MM.1S (cell line): ENCODE measurements around the gene TMEM132E.

Experiments
- DNase-seq: peaks from one replicate; pipeline ENCODE4 v3.0.0-alpha.2; 2015
- H2AFZ ChIP-seq: fragments of 300-600 bp; sonication (generic); 2 replicates; pipeline ENCODE4 v1.6.0; 2016; ENCODE audit warnings: antibody characterized with exemption, low read length
- H3F3A ChIP-seq: fragments of 300-600 bp; sonication (generic); 2 replicates; pipeline ENCODE4 v1.6.1; 2016; ENCODE audit warnings: mild to moderate bottlenecking, antibody characterized with exemption, low read length, moderate library complexity, mixed read lengths; ENCODE audit not compliant: insufficient read depth
- H3K27ac ChIP-seq: fragments of 300-600 bp; sonication (generic); 2 replicates; pipeline ENCODE4 v1.5.1; 2016; ENCODE audit warnings: mild to moderate bottlenecking, low read length
- H3K27me3 ChIP-seq: fragments of 300-600 bp; sonication (generic); replicated peaks from 2 replicates; pipeline ENCODE4 v1.6.0; 2016; ENCODE audit warnings: low read length; ENCODE audit not compliant: insufficient read depth
- H3K36me3 ChIP-seq: fragments of 300-600 bp; sonication (generic); replicated peaks from 2 replicates; pipeline ENCODE4 v1.6.1; 2016; ENCODE audit warnings: mild to moderate bottlenecking, low read length, mixed read lengths; ENCODE audit not compliant: insufficient read depth
- H3K4me1 ChIP-seq: fragments of 300-600 bp; sonication (generic); 2 replicates; pipeline ENCODE4 v1.6.1; 2016; ENCODE audit warnings: low read length, mixed read lengths
- H3K4me2 ChIP-seq: fragments of 300-600 bp; sonication (generic); 2 replicates; pipeline ENCODE4 v1.6.0; 2016; ENCODE audit warnings: low read depth, low read length
- H3K4me3 ChIP-seq: fragments of 300-600 bp; sonication (generic); 2 replicates; pipeline ENCODE4 v1.5.1; 2016; ENCODE audit warnings: low read length, mixed read lengths
- H3K79me2 ChIP-seq: fragments of 300-600 bp; sonication (generic); 2 replicates; pipeline ENCODE4 v1.6.1; 2016; ENCODE audit warnings: mixed run types, low read length, mixed read lengths
- H3K9ac ChIP-seq: fragments of 300-600 bp; sonication (generic); 2 replicates; pipeline ENCODE4 v1.6.1; 2016; ENCODE audit warnings: low read length, mixed read lengths
- H3K9me2 ChIP-seq: fragments of 300-600 bp; sonication (generic); replicated peaks from 2 replicates; pipeline ENCODE4 v1.6.1; 2016; ENCODE audit warnings: mild to moderate bottlenecking, low read length, mixed read lengths; ENCODE audit not compliant: insufficient read depth
- H3K9me3 ChIP-seq: fragments of 300-600 bp; sonication (generic); replicated peaks from 2 replicates; pipeline ENCODE4 v1.6.1; 2016; ENCODE audit warnings: mild to moderate bottlenecking, low read length, mixed read lengths; ENCODE audit not compliant: insufficient read depth
- H4K20me1 ChIP-seq: fragments of 300-600 bp; sonication (generic); 2 replicates; pipeline ENCODE4 v1.6.1; 2016; ENCODE audit warnings: mild to moderate bottlenecking, low read length, moderate library complexity, mixed read lengths; ENCODE audit not compliant: insufficient read depth
- CTCF ChIP-seq: fragments of 300-600 bp; sonication (generic); IDR thresholded peaks from 2 replicates; pipeline ENCODE4 v1.5.1; 2016; ENCODE audit warnings: antibody characterized with exemption, low read length, mixed read lengths
- EZH2 ChIP-seq: fragments of 300-600 bp; sonication (generic); optimal IDR thresholded peaks from 2 replicates; pipeline ENCODE3; 2017; ENCODE audit warnings: low read depth, mild to moderate bottlenecking, antibody characterized with exemption, low read length, mixed read lengths
- EZH2phosphoT487 ChIP-seq: fragments of 300-600 bp; sonication (generic); IDR thresholded peaks from 2 replicates; pipeline ENCODE4 v1.6.1; 2018; ENCODE audit warnings: antibody characterized with exemption, low read length

Gene TMEM132E

GRCh38 chr17:34673995-34674890 lies 94.9 kb downstream of the TMEM132E start:
- Histone ChIP-seq H3K27me3 (no peaks in the 10 kb centered on the region), H2AFZ (no peak overlapping the region), H3K4me1 (no peaks in the 10 kb centered on the region), H3F3A (no peaks in the 10 kb centered on the region), H3K27ac (no peak overlapping the region), H4K20me1 (no peaks in the 10 kb centered on the region), H3K4me2 (no peak overlapping the region), H3K9ac (no peak overlapping the region), H3K9me3 (no peaks in the 10 kb centered on the region), H3K79me2 (no peaks in the 10 kb centered on the region), H3K4me3 (no peak overlapping the region), H3K36me3 (no peaks in the 10 kb centered on the region), H3K9me2 (no peaks in the 10 kb centered on the region)
- TF ChIP-seq EZH2phosphoT487 (no peak), CTCF (no peak), EZH2 (no peak)
- DNase-seq = no peak

- Histone ChIP-seq H3K36me3 (no peaks in the 10 kb centered on the region), H4K20me1 (no peaks in the 10 kb centered on the region), H3K4me3 (no peak overlapping the region), H3K9me3 (no peaks in the 10 kb centered on the region), H3K9me2 (no peaks in the 10 kb centered on the region), H3K27ac (no peak overlapping the region), H3K9ac (no peak overlapping the region), H2AFZ (no peak overlapping the region), H3F3A (no peaks in the 10 kb centered on the region), H3K4me2 (no peak overlapping the region), H3K79me2 (no peaks in the 10 kb centered on the region), H3K4me1 (no peaks in the 10 kb centered on the region), H3K27me3 (no peaks in the 10 kb centered on the region)
- DNase-seq = no peak
- TF ChIP-seq EZH2 = no peak
- TF ChIP-seq EZH2phosphoT487 = no peak
- TF ChIP-seq CTCF = no peak
Measured at GRCh38 chr17:34675143-34675542, 95.8 kb downstream of the TMEM132E start.

GRCh38 chr17:34675605-34676004 lies 96.2 kb downstream of the TMEM132E start:
- DNase-seq = no peak
- Histone ChIP-seq H3K36me3 (no peaks in the 10 kb centered on the region), H3K9me2 (no peaks in the 10 kb centered on the region), H3K4me1 (no peaks in the 10 kb centered on the region), H4K20me1 (no peaks in the 10 kb centered on the region), H3K4me3 (no peak overlapping the region), H3K27ac (no peak overlapping the region), H3K79me2 (no peaks in the 10 kb centered on the region), H3K4me2 (no peak overlapping the region), H3F3A (no peaks in the 10 kb centered on the region), H2AFZ (no peak overlapping the region), H3K27me3 (no peaks in the 10 kb centered on the region), H3K9me3 (no peaks in the 10 kb centered on the region), H3K9ac (no peak overlapping the region)
- no peak for TF ChIP-seq CTCF
- TF ChIP-seq EZH2phosphoT487 = no peak
- no peak for TF ChIP-seq EZH2
